Right lobe of liver (tissue), 6 donors: ENCODE measurements around the gene RNASE7. TPM values are rescaled to one million over a fixed set of nuclear protein-coding genes. Genes with fewer than 3 reads are reported as not detected.

Experiments
- ATAC-seq, 4 donors: fragments of 200-7000 bp; cut with Tn5 transposase; one replicate each; pipeline ENCODE4 v1.9.1; 2020; ENCODE audit warnings: mild to moderate bottlenecking in 4 of 4, moderate library complexity in 4 of 4
- DNase-seq, 3 donors: peaks; one replicate each; pipeline ENCODE4 v3.0.0-alpha.2; 2020
- H3K27ac ChIP-seq, 3 donors: fragments of 200-600 bp; one replicate each; pipeline ENCODE4 v1.8.0; 2022
- H3K27me3 ChIP-seq, 2 donors: fragments of 200-600 bp; one replicate each; pipeline ENCODE4 v1.8.0; 2022
- H3K36me3 ChIP-seq, 4 donors: fragments of 200-600 bp; sonication (generic) in 1 of 4; one replicate each; pipeline versions ENCODE4 v1.5.1 to v1.8.0; 2017 to 2022; ENCODE audit warnings: control low read depth in 1 of 4
- H3K4me1 ChIP-seq, 4 donors: fragments of 200-600 bp; sonication (generic) in 1 of 4; one replicate each; pipeline versions ENCODE4 v1.5.1 to v1.8.0; 2017 to 2022; ENCODE audit warnings: control low read depth in 1 of 4
- H3K4me3 ChIP-seq, 3 donors: fragments of 200-600 bp; one replicate each; pipeline ENCODE4 v1.8.0; 2022
- H3K9me3 ChIP-seq, 4 donors: fragments of 200-600 bp; sonication (generic) in 1 of 4; one replicate each; pipeline versions ENCODE4 v1.5.1 to v1.8.0; 2017 to 2022; ENCODE audit warnings: control low read depth in 1 of 4
- CTCF ChIP-seq, 4 donors: fragments of 200-600 bp in 3 of 4; fragments of 450-650 bp in 1 of 4; IDR thresholded peaks; one replicate each; pipeline versions ENCODE4 v1.5.1 to v1.8.0; 2016 to 2022; ENCODE audit warnings: antibody characterized with exemption in 4 of 4, mild to moderate bottlenecking in 2 of 4
- POLR2A ChIP-seq: fragments of 450-650 bp; IDR thresholded peaks from one replicate; pipeline ENCODE4 v1.6.1; 2017; ENCODE audit warnings: antibody characterized with exemption, mild to moderate bottlenecking
- WGBS: methylation state at CpG from one replicate; pipeline ENCODE4 v1.1.6; 2018; ENCODE audit warnings: low coverage, low lambda C conversion rate; ENCODE audit not compliant: insufficient coverage; ENCODE audit errors: missing lambda C conversion rate; 5-methylcytosine and 5-hydroxymethylcytosine counted together
- intact Hi-C, 2 donors: fragments of 100-400 bp; cut with DNase I; formaldehyde crosslinking; loops; one replicate each; pipeline versions ENCODE4 v1.11.2 to v1.14.1; 2022
- total RNA-seq, 6 experiments: library from RNA; depleted of rRNA in 2 of 6; stranded (reverse); fragments of >200 nt in 2 of 6; fragmentation: NEBNext Ultra II Directional in 3 of 6; extraction: Animal tissue kit (Norgen Biotek cat#: 25700) in 3 of 6; gene quantifications; one replicate each; pipeline versions ENCODE4 v1.1.0 to v1.2.4, GENCODE V29; 2016 to 2023
- donor health status: DM: no; HTN: yes; CAD: no.
- donor health status: DM: no; HTN: no; CAD: no.
- donor health status: DM: no; HTN: no; CAD: no.
- donor health status: DM: no; HTN: yes; CAD: no.
- donor health status: DM: no; HTN: yes; CAD: no.

RNASE7 gene
- total RNA-seq, 6 experiments from 2014 or later = 0.18 to 0.31 (median 0.22) TPM; not detected in 3

DNA sequence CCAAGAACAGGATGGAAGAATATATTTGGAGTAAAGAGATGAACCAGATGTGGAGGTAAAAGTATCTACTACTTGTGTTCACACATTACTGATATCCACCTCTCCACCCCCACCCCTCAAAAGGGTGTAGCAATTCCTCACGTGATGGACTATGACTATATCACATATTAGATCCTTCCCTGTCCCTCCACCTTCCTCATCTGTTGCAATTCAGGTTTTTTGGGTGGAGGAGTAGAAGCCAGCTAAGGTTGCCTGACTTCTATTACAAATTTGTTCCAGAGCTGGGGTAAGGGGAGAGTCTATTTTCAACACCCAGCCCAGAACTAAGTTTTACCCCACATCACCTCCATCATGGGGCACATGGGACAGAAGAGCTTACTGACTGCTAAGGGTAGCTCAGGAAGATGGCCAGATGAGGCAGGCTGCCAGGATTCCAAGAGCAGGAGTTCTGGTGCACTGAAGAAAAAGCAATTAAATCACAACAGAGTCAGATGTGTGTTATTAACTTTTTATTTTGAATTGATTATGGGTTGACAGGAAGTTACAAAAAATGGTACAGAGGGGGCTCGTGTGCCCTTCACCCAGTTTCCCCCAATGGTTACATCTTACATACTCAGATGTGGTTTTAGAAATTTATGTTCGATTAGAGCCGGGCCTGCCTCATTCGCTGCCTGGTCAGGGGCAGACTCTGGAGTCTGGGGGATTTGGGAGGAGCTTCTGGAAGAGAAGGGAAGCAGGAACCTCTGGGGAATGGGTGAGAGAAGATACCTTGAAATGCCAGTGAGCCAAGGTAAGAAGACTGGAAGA is 9.6 kb upstream of the RNASE7 start:
- no peak overlapping the region for H3K27ac ChIP-seq
- no peaks in the 10 kb centered on the region for H3K9me3 ChIP-seq
- intact Hi-C loops = no loop called here
- H3K4me3 ChIP-seq = no peak overlapping the region
- no peak for ATAC-seq
- no peaks in the 10 kb centered on the region for H3K27me3 ChIP-seq
- no peaks in the 10 kb centered on the region for H3K4me1 ChIP-seq
- no peak for DNase-seq
- TF ChIP-seq POLR2A = no peak
- no peak for TF ChIP-seq CTCF (IDR thresholded peaks at IDR 0.05)
- WGBS = 77% methylated on average over 5 of the region's 5 CpGs
- no peaks in the 10 kb centered on the region for H3K36me3 ChIP-seq

- no peaks in the 10 kb centered on the region for H3K27me3 ChIP-seq
Observed at GRCh38 chr14:21033133-21033698, 8.9 kb upstream of the RNASE7 start.

GRCh38 chr14:21034707-21035106 is 7.5 kb upstream of the RNASE7 start, which contains the start of gene RNASE13:
RNASE13 (minus strand) TSS chr14:21034807; CDS start chr14:21034288, 519 bp downstream.
- TF ChIP-seq CTCF (IDR thresholded peaks at IDR 0.05) = no peak
- no peak for TF ChIP-seq POLR2A
- H3K36me3 ChIP-seq = no peaks in the 10 kb centered on the region
- WGBS = 67% methylated on average over 2 of the region's 5 CpGs
- intact Hi-C loops = no loop called here
- ATAC-seq (no peak), DNase-seq (no peak)
- no peaks in the 10 kb centered on the region for H3K27me3 ChIP-seq
- H3K9me3 ChIP-seq = no peaks in the 10 kb centered on the region
- no peak within 1 kb of the TSS for H3K4me3 ChIP-seq
- H3K4me1 ChIP-seq = peaks cover 0 to 19% (median 8%) of the 10 kb centered on the region in 4 donors
- H3K27ac ChIP-seq = no peak within 1 kb of the TSS

More at GRCh38 chr14:21033133-21033698, 8.9 kb upstream of the RNASE7 start:
- H3K27ac ChIP-seq = no peak overlapping the region
- TF ChIP-seq CTCF (IDR thresholded peaks at IDR 0.05) = no peak
- TF ChIP-seq POLR2A = no peak
- intact Hi-C loops = no loop called here
- ATAC-seq = peak in 1 of 4 donors; percentile 14
- H3K9me3 ChIP-seq = no peaks in the 10 kb centered on the region
- H3K36me3 ChIP-seq = no peaks in the 10 kb centered on the region
- DNase-seq = no peak
- peaks cover 0 to 4% (median 1%) of the 10 kb centered on the region in 4 donors for H3K4me1 ChIP-seq
- 85% methylated on average over 4 of the region's 4 CpGs for WGBS
- H3K4me3 ChIP-seq = no peak overlapping the region

DNA sequence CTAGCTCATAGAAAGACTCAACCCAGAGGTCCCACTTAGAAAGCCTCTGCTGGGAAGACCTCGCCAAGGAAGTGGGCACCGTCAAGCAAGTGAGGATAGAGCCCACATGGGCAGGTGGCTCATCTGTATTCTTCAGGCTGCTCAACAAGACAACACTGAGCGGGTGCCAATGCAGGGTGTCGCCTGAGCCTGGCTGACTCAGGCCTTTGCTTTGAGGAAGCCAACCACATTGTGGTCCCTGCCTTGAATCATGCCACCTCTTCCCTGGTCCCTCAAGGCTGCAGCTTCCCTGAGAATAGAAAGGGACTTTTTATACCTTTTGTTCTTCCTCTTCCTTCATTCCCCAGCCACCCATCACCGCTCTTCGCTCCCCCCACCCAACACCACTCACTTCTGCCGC is 5.4 kb upstream of the RNASE7 start:
- WGBS = 88% methylated on average over 7 of the region's 7 CpGs
- ATAC-seq (no peak), DNase-seq (no peak)
- no peaks in the 10 kb centered on the region for H3K36me3 ChIP-seq
- intact Hi-C loops = no loop called here
- H3K4me1 ChIP-seq = peaks cover 0 to 35% (median 10%) of the 10 kb centered on the region in 4 donors
- no peaks in the 10 kb centered on the region for H3K9me3 ChIP-seq
- no peak overlapping the region for H3K4me3 ChIP-seq
- no peak overlapping the region for H3K27ac ChIP-seq
- H3K27me3 ChIP-seq = no peaks in the 10 kb centered on the region
- TF ChIP-seq POLR2A = no peak
- TF ChIP-seq CTCF (IDR thresholded peaks at IDR 0.05) = no peak
